H9 (cell line): ENCODE measurements around the gene CCM2L. TPM values are rescaled to one million over a fixed set of nuclear protein-coding genes. Genes with fewer than 3 reads are reported as not detected.

ENCODE experiments used
- DNase-seq: peaks from one replicate; pipeline ENCODE4 v3.0.0-alpha.2; 2017
- H2AFZ ChIP-seq: one replicate; pipeline ENCODE4 v1.6.1; 2013; ENCODE audit warnings: mild to moderate bottlenecking, low read length, control low read depth, moderate library complexity
- H2AK5ac ChIP-seq: 2 replicates; pipeline ENCODE4 v1.6.1; 2013; ENCODE audit warnings: low read length, control low read depth, mixed read lengths; ENCODE audit not compliant: insufficient read length
- H2BK120ac ChIP-seq: one replicate; pipeline ENCODE4 v1.6.1; 2013; ENCODE audit warnings: low read depth, mild to moderate bottlenecking, low read length, control low read depth, inconsistent platforms; ENCODE audit not compliant: poor library complexity, severe bottlenecking
- H2BK12ac ChIP-seq: 2 replicates; pipeline ENCODE4 v1.6.1; 2013; ENCODE audit warnings: low read length, control low read depth, mixed read lengths, low read depth; ENCODE audit not compliant: insufficient read length
- H2BK15ac ChIP-seq: 2 replicates; pipeline ENCODE4 v1.6.1; 2013; ENCODE audit warnings: low read depth, low read length, control low read depth
- H2BK20ac ChIP-seq: one replicate; pipeline ENCODE4 v1.6.1; 2013; ENCODE audit warnings: low read depth, mild to moderate bottlenecking, low read length, control low read depth, inconsistent platforms; ENCODE audit not compliant: poor library complexity, severe bottlenecking
- H2BK5ac ChIP-seq: 2 replicates; pipeline ENCODE4 v1.6.1; 2013; ENCODE audit warnings: low read length, control low read depth, mixed read lengths; ENCODE audit not compliant: insufficient read length
- H3K14ac ChIP-seq: 2 replicates; pipeline ENCODE4 v1.6.1; 2013; ENCODE audit warnings: low read length, control low read depth; ENCODE audit not compliant: insufficient read depth
- H3K18ac ChIP-seq: 2 replicates; pipeline ENCODE4 v1.6.1; 2013; ENCODE audit warnings: low read depth, mild to moderate bottlenecking, mixed read lengths, low read length, control low read depth; ENCODE audit not compliant: insufficient read length
- H3K23ac ChIP-seq: 2 replicates; pipeline ENCODE4 v1.6.1; 2013; ENCODE audit warnings: low read length, control low read depth, mixed read lengths, low read depth; ENCODE audit not compliant: insufficient read length
- H3K23me2 ChIP-seq: 2 replicates; pipeline ENCODE4 v1.6.1; 2013; ENCODE audit warnings: low read depth, mild to moderate bottlenecking, mixed read lengths, low read length, control low read depth; ENCODE audit not compliant: insufficient read length, poor library complexity, severe bottlenecking
- H3K27ac ChIP-seq: 2 replicates; pipeline ENCODE4 v1.5.1; 2013; ENCODE audit warnings: low read length, control low read depth, mixed read lengths, low read depth; ENCODE audit not compliant: insufficient read length
- H3K27me3 ChIP-seq: 2 replicates; pipeline ENCODE4 v1.6.1; 2013; ENCODE audit warnings: low read length, control low read depth, inconsistent platforms; ENCODE audit not compliant: insufficient read depth
- H3K4ac ChIP-seq: 2 replicates; pipeline ENCODE4 v1.6.1; 2013; ENCODE audit warnings: low read depth, mild to moderate bottlenecking, control low read depth, inconsistent platforms, low read length, moderate library complexity
- H3K4me1 ChIP-seq: 2 replicates; pipeline ENCODE4 v1.6.1; 2013; ENCODE audit warnings: low read length, control low read depth, inconsistent platforms; ENCODE audit not compliant: insufficient read depth
- H3K4me2 ChIP-seq: 2 replicates; pipeline ENCODE4 v1.6.1; 2013; ENCODE audit warnings: low read length, control low read depth, mixed read lengths; ENCODE audit not compliant: insufficient read length, insufficient read depth
- H3K56ac ChIP-seq: 2 replicates; pipeline ENCODE4 v1.6.1; 2013; ENCODE audit warnings: low read depth, mild to moderate bottlenecking, mixed read lengths, low read length, control low read depth; ENCODE audit not compliant: insufficient read length
- H3K79me1 ChIP-seq: 2 replicates; pipeline ENCODE4 v1.6.1; 2013; ENCODE audit warnings: low read depth, mild to moderate bottlenecking, moderate library complexity, low read length, control low read depth, inconsistent platforms; ENCODE audit not compliant: insufficient read depth, poor library complexity, severe bottlenecking
- H3K79me2 ChIP-seq: 2 replicates; pipeline ENCODE4 v1.6.1; 2013; ENCODE audit warnings: low read length, control low read depth, inconsistent platforms; ENCODE audit not compliant: insufficient read depth
- H3K9ac ChIP-seq: 2 replicates; pipeline ENCODE4 v1.6.1; 2013; ENCODE audit warnings: low read length, control low read depth, mixed read lengths; ENCODE audit not compliant: insufficient read length; ENCODE audit errors: extremely low read depth
- H3K9me3 ChIP-seq: one replicate; pipeline ENCODE4 v1.6.1; 2013; ENCODE audit warnings: low read depth, low read length, inconsistent platforms; ENCODE audit not compliant: control insufficient read depth
- H3T11ph ChIP-seq: one replicate; pipeline ENCODE4 v1.6.1; 2013; ENCODE audit warnings: mild to moderate bottlenecking, low read length, control low read depth, inconsistent platforms
- H4K20me1 ChIP-seq: one replicate; pipeline ENCODE4 v1.6.1; 2013; ENCODE audit not compliant: control insufficient read depth, insufficient read length, insufficient read depth
- H4K5ac ChIP-seq: 2 replicates; pipeline ENCODE4 v1.6.1; 2013; ENCODE audit warnings: low read depth, mild to moderate bottlenecking, mixed read lengths, low read length, control low read depth; ENCODE audit not compliant: insufficient read length
- H4K8ac ChIP-seq: replicated peaks from 2 replicates; pipeline ENCODE4 v1.6.1; 2013; ENCODE audit warnings: low read length, control low read depth, mixed read lengths, low read depth; ENCODE audit not compliant: insufficient read length
- H4K91ac ChIP-seq: 2 replicates; pipeline ENCODE4 v1.6.1; 2013; ENCODE audit warnings: low read depth, mild to moderate bottlenecking, moderate library complexity, mixed read lengths, low read length, control low read depth; ENCODE audit not compliant: insufficient read length
- H3K27ac Mint-ChIP-seq, 3 experiments: 2 replicates in 2 of 3; 3 replicates in 1 of 3; pipeline ENCODE4 v1.8.0; 2020 to 2021; ENCODE audit warnings: mixed read lengths in 3 of 3, mild to moderate bottlenecking in 1 of 3, moderate library complexity in 1 of 3
- H3K27me3 Mint-ChIP-seq: 2 replicates; pipeline ENCODE4 v1.8.0; 2021; ENCODE audit warnings: low read depth, mild to moderate bottlenecking, moderate library complexity, mixed read lengths
- H3K36me3 Mint-ChIP-seq, 3 experiments: 2 replicates in 2 of 3; 3 replicates in 1 of 3; pipeline ENCODE4 v1.8.0; 2020 to 2021; ENCODE audit warnings: low read depth in 3 of 3, mixed read lengths in 3 of 3; ENCODE audit not compliant: insufficient read depth in 1 of 3
- H3K4me1 Mint-ChIP-seq, 2 experiments: 2 replicates each; pipeline ENCODE4 v1.8.0; 2020; ENCODE audit warnings: mixed read lengths in 2 of 2
- H3K4me3 Mint-ChIP-seq, 2 experiments: 2 replicates in 1 of 2; 3 replicates in 1 of 2; pipeline ENCODE4 v1.8.0; 2020 to 2021; ENCODE audit warnings: mild to moderate bottlenecking in 2 of 2, mixed read lengths in 2 of 2, moderate library complexity in 1 of 2
- H3K9me3 Mint-ChIP-seq, 2 experiments: 2 replicates in 1 of 2; 3 replicates in 1 of 2; pipeline ENCODE4 v1.8.0; 2020; ENCODE audit warnings: mild to moderate bottlenecking in 2 of 2, mixed read lengths in 2 of 2, moderate library complexity in 1 of 2
- CTCF ChIP-seq: fragments of 200-600 bp; sonication (generic); conservative IDR thresholded peaks from 3 replicates; pipeline ENCODE4 v1.8.0; 2021; ENCODE audit warnings: antibody characterized with exemption, mild to moderate bottlenecking
- WGBS: extraction: QIAGEN DNeasy Blood & Tissue Kit; methylation state at CpG from one replicate; pipeline ENCODE4 v1.1.7; 2013; ENCODE audit warnings: missing lambda C conversion rate, low lambda C conversion rate, mixed read lengths; ENCODE audit not compliant: insufficient read length; ENCODE audit errors: extremely low coverage; 5-methylcytosine and 5-hydroxymethylcytosine counted together
- total RNA-seq: library from RNA; stranded (reverse); gene quantifications from 2 replicates; pipeline ENCODE4 v1.2.1, GENCODE V29; 2021

Gene CCM2L
- total RNA-seq, 1 experiment from 2014 or later: 4.6 TPM

GRCh38 chr20:32059189-32059588, 49.0 kb downstream of the CCM2L start:
- Histone ChIP-seq H2AFZ (no peak overlapping the region), H2BK20ac (no peak overlapping the region), H3K4me2 (no peak overlapping the region), H4K91ac (no peak overlapping the region), H2AK5ac (no peak overlapping the region), H4K8ac (no peak overlapping the region), H3K9me3 (no peaks in the 10 kb centered on the region), H3K18ac (no peak overlapping the region), H3K14ac (no peak overlapping the region), H2BK120ac (no peak overlapping the region), H4K5ac (no peak overlapping the region), H3K9ac (no peak overlapping the region), H2BK15ac (no peak overlapping the region), H2BK5ac (no peak overlapping the region), H3K79me2 (no peaks in the 10 kb centered on the region), H4K20me1 (no peaks in the 10 kb centered on the region), H3K23ac (no peak overlapping the region), H3K56ac (no peak overlapping the region), H3T11ph (no peak overlapping the region), H3K27me3 (no peaks in the 10 kb centered on the region), H3K23me2 (no peaks in the 10 kb centered on the region), H2BK12ac (no peak overlapping the region), H3K79me1 (no peaks in the 10 kb centered on the region), H3K4me1 (no peaks in the 10 kb centered on the region), H3K27ac (no peak overlapping the region), H3K4ac (no peak overlapping the region)
- no peaks in the 10 kb centered on the region for H3K36me3 Mint-ChIP-seq
- no CpG with 5 or more reads among the region's 1 CpG for WGBS
- peaks cover 2 to 8% of the 10 kb centered on the region in 2 experiments; a peak in 3 of 4 replicates for H3K4me1 Mint-ChIP-seq
- TF ChIP-seq CTCF: no peak
- DNase-seq: no peak
- peaks cover 67% of the 10 kb centered on the region for H3K27me3 Mint-ChIP-seq
- H3K4me3 Mint-ChIP-seq: no peak overlapping the region; a peak in 1 of 5 replicates
- no peaks in the 10 kb centered on the region for H3K9me3 Mint-ChIP-seq
- H3K27ac Mint-ChIP-seq: no peak overlapping the region; a peak in 1 of 7 replicates
